Stimulated activated CD4-positive, alpha-beta T cell treated with anti-CD3 and anti-CD28 coated beads, Interleukin-1b, Interleukin-23, amount 100 ng/mL, for 48 hours (primary cell): ENCODE results near the gene MISP3.
A peak's percentile ranks its signal among the peaks of the same experiment; 100 is the strongest.

Experiments used
- DNase-seq: peaks from one replicate; pipeline ENCODE4 v3.0.0-alpha.2; 2020

MISP3 gene

DNA sequence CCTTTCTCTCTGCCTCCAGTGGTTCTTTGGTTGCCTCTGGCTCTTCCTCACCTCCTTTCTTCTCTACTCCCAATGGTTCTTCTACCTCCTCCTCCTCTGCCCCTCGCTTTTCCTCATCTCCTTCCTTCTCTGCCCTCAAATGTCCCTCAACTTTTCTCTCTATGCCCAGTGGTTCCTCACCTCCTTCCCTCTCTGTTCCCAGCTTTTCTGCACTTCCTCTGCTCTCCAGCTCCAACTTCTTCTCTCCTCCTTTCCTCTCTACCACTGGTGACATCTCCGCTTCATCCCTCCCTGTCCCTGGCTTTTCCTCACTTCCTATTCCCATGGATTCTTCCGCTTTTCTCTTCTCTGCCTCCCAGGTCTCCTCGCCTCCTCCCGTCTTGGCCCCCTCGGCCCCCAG, 18.5 kb upstream of the MISP3 start:
- no peak for DNase-seq

DNA sequence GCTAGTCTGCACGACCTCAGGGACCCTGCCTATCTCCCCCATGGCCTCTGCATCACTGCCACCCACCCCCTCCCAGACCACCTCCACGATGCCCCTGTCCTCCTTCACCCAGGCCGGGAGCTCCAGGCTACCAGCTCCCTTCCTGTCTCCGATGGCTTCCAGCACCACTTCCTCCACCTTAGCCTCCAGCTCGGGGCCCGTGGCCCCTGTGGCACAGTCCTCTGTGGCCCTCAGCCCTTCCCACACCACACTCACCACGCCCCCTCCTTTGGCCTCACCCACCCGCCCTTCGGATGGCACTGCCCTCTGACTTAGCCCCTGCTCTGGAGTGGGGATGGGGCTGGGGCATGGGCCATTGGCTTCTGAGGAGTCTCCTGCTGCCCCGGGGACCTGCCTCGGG, 17.9 kb upstream of the MISP3 start:
- no peak for DNase-seq

DNA sequence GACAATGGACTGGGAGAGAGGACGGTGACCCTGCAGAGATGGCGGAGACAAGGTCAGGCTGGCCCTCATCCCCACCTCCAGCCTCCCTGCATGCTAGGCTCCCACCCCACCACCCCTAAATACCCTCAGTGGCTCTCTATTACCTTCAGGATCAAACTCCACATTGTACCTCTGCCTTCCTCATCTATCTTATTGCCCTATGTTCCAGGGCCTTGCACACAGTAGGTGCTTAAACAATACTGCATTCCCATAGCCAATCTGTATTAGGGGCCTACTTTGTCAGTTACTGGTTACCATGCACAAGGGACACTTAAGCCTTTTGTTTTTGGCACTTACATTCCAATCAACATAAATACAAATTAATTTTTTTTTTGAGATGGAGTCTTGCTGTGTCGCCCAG, 17.2 kb upstream of the MISP3 start:
- no peak for DNase-seq

DNA sequence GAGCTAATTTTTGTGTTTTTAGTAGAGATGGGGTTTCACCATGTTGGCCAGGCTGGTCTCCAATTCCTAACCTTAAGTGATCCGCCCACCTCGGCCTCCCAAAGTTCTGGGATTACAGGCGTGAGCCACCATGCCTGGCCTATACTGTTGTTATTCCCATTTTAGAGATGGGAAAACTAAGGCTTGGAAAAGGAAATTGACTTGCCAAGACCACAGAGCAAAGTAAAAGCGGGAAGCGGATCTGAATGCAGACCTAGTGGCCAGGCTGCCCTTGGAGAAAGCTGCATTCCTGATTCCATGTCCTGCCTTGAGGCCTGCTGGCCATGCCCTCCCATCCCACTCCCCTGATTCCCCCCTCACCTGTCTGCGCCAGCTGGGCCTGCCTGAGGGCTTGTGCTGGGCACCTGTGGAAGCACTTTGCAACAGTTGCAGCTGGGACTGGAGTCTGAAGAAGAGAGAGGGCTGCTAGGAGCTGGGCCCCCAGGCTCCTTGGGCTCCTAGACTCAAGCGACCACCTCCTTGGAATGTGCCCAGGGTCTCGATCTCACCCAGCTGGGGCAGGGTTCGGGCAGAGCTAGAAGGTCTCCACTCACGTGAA, 16.4 kb upstream of the MISP3 start:
- DNase-seq: no peak

DNA sequence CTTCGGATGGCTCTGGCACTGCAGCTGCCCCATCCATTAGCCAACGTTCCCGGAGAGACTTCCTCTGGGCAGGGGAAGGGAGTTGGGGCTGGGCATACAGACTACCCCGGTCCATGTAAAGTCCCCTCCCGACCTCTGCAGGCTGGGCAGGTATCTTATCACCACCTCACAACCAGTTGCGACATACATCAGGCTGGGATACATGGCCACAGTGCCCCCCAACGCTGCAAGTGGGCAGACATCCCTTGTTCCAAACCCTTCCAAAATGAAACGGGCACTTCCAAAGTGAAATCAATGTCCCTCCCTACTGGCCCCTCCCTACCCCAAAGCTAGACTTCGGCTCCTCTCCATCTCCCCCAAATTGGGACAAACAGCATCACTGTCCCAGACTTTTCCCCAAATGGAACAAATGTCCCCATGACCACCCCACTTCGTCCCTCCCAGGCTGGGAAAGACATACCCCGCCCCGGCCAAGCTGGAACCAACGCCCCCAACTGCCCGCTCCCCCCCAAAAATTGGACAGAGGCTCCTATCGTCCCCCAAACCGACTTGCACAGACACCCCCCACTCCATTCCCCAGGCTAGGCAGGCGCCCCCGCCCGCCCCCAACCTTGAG, 15.7 kb upstream of the MISP3 start:
- DNase-seq: no peak

DNA sequence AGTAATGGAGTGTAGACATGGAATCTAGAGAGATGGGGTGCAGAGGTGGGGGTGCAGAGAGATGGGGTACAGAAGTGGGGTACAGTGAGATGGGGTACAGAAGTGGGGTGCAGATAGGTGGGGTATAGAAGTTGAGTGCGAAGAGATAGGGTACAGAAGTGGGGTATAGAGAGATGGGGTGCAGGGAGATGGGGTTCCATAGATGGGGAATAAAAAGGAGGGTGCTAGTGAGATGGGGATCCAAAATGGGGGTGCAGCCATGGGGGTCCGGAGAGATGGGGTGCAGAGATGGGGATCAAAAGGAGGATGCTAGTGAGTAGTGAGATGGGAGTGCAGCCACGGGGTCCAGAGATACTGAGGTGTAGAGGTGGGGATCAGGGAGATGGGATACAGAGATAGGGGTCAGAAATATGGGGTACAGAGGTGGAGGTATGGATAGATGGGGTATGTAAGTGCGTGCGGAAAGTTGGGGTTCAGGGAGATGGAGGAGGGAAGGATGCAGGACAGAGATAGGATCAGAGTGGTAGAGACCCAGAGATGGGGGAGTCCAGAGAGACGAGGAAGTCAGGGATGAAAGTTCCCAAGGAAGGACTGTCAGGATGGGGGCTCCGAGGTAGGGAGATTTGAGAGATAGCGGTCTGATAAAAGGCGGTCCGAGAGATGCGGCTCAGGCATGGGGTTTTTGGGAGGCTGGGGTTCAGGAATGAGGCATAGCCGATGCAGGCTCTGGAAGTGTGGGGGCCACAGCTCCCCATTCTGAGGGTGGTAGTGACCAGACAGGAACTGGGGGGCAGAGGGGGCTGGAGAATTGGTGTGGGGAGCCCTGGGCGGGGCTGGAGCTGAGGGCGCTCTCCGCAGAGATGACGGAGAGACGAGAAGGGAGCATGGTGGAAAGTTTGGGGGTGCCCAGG, 14.1 kb upstream of the MISP3 start:
- no peak for DNase-seq

DNA sequence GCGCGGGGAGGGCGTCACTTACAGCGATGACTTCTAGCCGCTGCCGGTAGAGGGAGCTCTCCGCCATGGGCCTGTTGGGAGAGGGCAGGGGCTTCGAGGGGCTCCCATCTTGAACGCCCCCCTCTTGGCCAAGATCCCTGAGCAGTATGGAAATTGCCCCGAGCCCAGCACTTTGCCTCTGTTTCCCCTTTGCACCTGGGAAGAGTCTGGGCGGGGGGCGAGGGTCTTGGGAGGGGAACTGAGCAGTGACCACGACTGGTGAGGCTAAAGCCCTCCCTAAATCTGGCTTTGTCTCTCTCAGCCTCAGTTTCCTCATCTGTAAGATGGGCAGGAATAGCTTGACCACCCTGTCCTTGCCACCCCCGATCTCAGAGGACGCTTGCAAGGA, 13.5 kb upstream of the MISP3 start:
- peak; percentile 48 for DNase-seq

DNA sequence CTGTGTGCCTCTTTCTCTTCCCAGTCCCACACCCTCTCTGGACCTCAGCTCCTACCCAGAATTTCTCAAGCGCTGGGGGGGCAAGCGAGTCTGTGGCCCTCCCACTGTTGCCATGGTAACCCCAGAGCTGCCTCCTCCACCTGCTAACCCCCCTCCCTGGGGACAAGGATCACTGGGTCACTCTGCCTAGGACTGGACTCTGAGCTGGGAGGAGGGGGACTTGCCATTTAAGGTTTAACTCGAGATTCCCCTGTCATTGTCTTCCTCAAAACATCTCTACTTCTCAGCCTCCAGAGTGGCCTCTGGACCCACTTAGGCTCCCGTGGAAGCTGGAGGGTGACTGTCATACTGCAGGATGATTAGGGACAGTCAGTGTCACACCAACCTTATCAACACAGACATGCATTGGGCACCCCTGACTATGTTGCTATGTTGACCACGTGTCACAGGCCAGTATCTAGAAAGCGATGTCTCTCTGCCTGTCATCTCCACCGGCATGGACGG, 12.9 kb upstream of the MISP3 start:
- DNase-seq: no peak

DNA sequence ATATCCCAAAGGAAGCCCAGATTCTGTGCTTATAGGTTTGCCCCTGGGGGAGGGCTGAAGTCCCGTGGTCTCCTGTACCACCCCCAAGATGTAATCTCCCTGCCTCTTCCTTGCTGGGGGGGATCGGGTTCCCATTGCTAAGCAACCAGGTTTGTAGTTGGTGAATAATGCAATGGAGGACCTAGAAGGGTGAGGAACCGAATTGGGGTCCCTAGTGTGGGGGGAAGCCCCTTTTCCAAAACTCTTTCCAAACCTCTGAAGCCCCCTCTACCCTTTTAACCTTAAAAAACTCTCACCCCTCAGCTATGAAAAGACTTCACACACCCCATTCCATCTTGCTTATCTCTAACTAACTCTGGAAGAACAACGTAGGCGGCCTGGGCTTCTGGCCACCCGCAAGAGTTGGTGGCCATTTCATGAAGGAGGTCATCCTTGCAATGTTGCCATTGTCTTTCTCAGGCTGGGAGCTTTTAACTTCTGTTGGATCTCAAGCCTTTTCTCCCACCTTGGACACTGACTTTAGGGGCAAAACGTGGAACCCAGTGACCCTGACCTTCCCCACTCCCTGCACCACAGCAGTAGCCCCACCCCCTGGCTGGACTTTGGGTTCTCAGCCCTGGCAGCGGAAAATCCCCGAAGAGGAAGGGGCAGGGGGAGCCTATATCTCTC, 11.4 kb upstream of the MISP3 start:
- no peak for DNase-seq

DNA sequence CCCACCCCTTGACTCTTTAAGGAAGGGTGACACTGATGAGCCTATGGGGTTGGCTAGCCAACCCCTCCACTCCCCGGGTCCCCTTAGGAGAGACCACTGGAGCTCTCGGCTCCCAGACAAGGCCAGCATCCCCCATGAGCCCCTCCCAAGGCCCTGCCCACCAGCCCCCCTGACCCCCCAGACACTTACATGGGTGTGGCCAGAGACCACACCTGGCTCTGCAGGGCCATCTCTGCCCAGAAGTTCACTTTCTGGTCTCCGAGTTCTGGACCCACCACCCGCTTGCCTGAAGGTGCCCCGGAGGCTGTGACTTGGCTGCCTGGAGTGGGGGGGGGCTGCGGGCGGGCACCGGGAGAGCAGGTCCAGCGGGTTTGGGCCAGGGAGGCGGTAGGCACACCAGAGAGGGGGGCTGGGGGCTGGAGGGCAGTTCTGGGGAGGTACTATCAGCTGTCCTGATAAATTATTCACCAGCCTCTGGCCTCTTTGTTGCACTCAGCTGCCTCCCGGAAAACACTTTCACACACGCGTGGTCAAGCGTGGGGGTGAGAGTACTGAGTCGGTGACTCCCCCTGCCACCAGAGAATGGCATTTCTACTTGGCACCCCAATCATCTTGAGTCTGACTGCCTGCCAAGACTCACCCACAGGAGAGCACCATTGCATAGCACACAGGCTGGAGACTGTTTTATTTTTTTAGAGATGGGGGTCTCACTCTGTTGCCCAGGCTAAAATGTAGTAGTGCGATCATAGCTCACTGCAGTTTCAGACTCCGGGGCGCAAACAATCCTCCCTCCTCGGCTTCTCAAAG, 10.6 kb upstream of the MISP3 start, which contains the start of gene PALM3:
TSS of gene PALM3 (minus strand) at position 326 of the 807 bp plus-strand sequence. CDS start at position 230, 96 bp downstream.
- no peak for DNase-seq

DNA sequence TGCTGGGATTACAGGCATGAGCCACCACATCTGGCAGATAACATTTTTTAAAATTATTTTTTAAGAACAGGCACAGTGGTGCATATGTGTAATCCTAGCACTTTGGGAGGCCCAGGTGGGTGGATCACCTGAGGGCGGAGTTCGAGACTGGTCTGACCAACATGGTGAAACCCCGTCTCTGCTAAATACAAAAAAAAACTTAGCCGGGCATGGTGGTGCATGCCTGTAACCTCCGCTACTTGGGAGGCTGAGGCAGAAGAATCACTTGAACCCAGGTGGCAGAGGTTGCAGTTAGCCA, 10.1 kb upstream of the MISP3 start:
- no peak for DNase-seq

DNA sequence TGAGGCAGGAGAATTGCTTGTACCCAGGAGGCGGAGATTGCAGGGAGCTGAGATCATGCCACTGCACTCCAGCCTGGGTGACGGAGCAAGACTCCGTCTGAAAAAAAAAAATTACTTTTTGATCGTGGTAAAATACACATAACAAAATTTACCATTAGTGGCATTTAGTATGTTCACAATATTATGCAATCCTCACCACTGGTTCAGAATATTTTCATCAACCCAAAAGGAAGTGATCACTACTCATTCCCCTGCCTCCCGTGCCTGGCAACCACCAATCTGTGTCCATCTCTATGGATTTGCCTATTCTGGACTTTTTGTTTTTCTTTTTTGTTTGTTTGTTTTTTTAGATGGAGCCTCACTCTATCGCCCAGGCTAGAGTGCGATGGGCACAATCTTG, 9.5 kb upstream of the MISP3 start:
- DNase-seq: no peak

DNA sequence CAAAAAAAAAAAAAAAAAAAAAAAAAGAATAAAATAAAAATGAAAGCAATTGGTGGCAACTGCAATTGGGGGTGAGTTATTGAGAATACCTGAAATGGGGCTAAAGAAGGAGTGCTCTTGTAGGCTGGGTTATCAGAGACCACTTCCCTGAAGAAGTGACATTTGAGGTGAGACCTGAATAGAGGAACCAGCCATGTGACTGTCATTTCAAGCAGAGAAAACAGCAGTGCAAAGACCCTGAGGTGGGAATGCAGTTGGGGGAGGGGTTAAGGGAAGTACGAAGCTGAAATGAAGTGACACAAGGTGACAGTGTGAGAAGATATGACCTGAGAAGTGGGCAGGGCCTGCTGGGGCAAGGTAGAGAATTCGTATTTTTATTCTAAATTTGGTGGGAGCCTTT, 6.5 kb upstream of the MISP3 start:
- DNase-seq: no peak

DNA sequence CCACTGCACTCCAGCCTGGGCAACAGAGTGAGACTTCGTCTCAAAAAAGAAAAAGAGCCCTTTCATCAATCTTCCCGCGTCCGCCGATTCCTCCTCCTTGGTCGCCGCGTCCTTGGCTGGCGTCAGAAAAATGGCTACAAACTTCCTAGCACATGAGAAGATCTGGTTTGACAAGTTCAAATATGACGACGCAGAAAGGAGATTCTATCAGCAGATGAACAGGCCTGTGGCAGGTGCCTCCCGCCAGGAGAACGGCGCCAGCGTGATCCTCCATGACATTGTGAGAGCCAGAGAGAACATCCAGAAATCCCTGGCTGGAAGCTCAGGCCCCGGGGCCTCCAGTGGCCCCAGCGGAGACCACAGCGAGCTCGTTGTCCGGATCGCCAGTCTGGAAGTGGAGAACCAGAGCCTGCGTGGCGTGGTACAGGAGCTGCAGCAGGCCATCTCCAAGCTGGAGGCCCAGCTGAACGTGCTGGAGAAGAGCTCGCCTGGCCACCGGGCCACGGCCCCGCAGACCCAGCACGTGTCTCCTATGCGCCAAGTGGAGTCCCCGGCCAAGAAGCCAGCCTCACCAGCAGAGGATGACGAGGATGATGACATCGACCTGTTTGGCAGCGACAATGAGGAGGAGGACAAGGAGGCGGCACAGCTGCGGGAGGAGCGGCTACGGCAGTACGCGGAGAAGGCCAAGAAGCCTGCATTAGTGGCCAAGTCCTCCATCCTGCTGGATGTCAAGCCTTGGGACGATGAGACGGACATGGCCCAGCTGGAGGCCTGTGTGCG, 2.1 kb upstream of the MISP3 start:
- DNase-seq: no peak

DNA sequence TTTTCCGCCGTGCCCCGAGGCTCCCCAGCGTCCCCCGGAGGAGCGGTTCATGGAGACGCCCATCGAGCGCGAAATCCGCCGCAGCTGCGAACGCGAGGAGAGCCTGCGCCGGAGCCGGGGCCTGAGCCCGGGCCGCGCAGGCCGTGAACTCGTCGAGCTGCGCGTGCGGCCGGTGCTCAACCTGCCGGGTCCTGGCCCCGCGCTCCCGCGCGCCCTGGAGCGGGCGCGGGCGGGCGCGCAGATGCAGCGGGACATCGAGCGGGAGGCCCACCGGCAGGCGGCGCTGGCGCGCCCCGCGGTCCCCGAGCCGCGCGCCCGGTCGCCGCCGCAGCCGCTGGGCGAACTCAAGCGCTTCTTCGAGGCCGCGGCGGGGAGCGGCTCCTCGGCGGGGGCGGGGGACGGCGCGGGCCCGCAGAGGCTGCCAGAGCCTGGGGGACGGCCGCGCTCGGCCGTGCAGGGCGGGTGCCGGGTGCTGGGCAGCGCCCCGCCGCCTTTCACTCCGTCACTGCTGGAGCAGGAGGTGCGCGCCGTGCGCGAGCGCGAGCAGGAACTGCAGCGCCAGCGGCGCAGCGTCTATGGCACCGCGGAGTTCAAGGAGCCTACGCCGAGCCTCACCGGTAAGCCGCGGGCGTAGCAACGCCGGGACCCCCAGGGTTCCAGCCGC, 807 bp downstream of the MISP3 start:
- peak; percentile 77 for DNase-seq

DNA sequence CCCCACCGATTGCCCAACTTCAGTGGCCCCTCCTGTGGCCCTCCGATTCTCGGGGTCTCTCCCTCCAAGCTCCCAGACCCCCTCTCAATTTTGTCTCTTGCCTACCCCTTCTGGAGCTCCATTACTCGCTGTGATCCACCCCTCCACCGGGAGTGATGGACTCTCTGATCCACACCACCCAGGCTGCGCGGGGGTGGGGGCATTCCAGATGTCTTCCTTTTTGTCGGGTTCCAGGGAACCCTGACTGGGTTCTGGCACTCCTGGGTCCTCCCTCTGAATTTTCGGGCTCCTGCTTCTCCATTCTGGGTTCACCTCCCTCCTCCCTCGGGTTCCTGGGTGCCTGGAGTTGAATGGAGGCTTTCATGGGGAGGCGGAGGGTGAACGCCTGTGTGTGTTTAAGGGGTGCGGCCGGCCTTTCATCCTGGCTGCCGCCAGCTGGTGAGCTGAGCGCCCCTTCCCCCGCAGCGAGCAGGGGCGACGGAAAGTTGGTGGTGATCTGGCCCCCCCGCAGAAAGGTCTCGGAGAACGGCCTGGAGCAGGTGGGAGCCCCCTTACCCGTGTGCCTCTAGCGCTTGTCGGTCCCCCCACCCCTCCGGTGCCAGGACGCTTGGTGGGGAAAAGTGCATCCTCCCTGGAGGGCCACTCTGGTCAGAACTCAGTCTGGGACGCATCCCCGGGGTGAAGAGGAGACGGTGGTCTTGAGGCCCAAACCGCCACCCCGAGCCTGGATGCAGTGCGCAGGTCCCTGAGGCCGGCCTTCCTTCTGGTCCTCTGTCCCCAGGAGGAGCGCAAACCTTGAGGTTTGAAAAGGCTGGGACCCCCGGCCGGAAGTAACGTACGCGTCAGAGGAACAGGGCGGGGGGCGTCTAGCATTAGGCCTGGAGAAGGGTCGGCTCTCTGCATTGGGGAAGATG, 1.6 kb downstream of the MISP3 start:
- DNase-seq: no peak

DNA sequence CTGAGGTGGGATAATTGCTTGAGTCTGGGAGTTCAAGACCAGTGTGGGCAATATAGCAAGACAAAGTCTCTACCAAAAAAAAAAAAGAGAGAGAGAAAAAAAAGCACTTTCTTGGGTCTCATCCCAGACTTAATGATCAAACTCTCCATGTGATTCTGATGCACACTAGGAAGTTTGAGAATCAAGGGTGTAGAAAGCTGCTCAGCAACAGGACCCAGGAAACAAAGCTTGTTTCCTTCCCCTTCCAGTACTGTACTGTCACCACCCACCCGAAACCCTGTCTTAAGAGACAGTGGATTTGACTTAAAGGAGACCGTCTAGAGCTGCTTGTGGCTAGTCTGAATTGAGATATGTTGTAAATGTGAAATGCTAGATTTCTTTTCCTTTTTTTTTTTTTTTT, 5.8 kb downstream of the MISP3 start:
- no peak for DNase-seq

DNA sequence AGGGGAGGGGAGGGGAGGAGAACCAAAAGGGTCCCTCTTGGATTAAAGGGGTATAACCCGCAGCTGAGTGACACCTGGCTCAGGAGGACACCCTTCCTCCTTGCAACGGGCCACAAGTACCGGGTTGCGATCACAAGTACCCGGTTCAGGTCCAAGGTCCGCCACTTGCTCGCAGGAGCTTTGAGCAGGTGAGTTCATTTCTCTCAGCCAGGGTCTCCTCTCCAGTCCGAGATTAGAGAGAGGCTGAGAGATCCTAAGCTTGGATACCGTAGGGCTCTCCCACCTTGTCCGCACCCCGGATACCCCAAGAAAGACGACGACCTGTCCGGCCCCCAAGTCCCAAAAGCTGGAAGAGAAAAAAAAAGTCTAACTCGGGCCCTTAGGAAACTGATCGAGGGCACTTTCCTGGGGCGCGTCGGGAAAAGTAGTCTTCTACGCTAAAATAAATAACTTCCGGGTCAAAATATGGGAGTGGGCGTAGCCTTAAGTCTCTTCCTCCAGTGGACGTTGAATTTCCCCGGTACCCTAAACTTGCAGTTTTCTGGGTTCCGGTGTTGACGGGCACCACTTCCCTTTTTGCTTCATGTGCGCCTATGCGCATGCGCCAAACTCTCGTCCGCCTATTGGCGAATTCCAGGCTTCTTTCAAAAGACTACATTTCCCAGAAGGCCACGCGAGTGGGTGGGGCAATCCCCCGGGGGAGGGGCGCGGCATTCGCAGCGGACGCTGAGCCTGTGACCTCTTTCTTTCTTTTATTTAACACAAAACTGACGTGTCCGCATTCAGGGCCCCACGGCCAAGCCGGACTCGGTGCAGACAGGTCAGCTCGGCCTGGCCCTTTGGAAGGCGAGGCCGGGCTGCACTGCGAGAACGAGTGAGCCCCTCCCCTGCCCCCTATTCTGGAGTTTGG, 8.6 kb downstream of the MISP3 start:
- DNase-seq: peak; percentile 99
